Loucy (cell line): ENCODE data around the gene LDLRAD4.

Experiments
- H2AFZ ChIP-seq: fragments of 200-600 bp; sonication (generic); 2 replicates; pipeline ENCODE4 v1.6.0; 2016; ENCODE audit warnings: antibody characterized with exemption, mild to moderate bottlenecking, low read length, moderate library complexity
- H3F3A ChIP-seq: fragments of 200-600 bp; 2 replicates; pipeline ENCODE4 v1.6.0; 2016; ENCODE audit warnings: antibody characterized with exemption, low read depth, mild to moderate bottlenecking
- H3K27me3 ChIP-seq: fragments of 200-600 bp; sonication (generic); 2 replicates; pipeline ENCODE4 v1.6.1; 2014; ENCODE audit warnings: low read length, mild to moderate bottlenecking; ENCODE audit not compliant: insufficient read depth, poor library complexity, severe bottlenecking
- H3K36me3 ChIP-seq: fragments of 200-600 bp; sonication (generic); 2 replicates; pipeline ENCODE4 v1.6.1; 2016; ENCODE audit warnings: low read length; ENCODE audit not compliant: insufficient read depth
- H3K4me1 ChIP-seq: fragments of 200-600 bp; sonication (generic); 2 replicates; pipeline ENCODE4 v1.5.1; 2014; ENCODE audit warnings: low read length, mild to moderate bottlenecking; ENCODE audit not compliant: insufficient read depth, poor library complexity, severe bottlenecking
- H3K4me2 ChIP-seq: fragments of 200-600 bp; sonication (generic); 2 replicates; pipeline ENCODE4 v1.6.0; 2014; ENCODE audit warnings: antibody characterized with exemption, low read length, low read depth, mild to moderate bottlenecking; ENCODE audit not compliant: poor library complexity, severe bottlenecking
- H3K4me3 ChIP-seq: fragments of 200-600 bp; sonication (generic); 2 replicates; pipeline ENCODE4 v1.5.1; 2014; ENCODE audit warnings: low read length, mild to moderate bottlenecking, mixed read lengths; ENCODE audit not compliant: poor library complexity, severe bottlenecking
- H3K79me2 ChIP-seq: fragments of 200-600 bp; sonication (generic); 2 replicates; pipeline ENCODE4 v1.6.1; 2014; ENCODE audit warnings: low read length; ENCODE audit not compliant: insufficient read depth
- H3K9ac ChIP-seq: fragments of 200-600 bp; sonication (generic); 2 replicates; pipeline ENCODE4 v1.6.0; 2014; ENCODE audit warnings: mild to moderate bottlenecking, low read depth, low read length, moderate library complexity; ENCODE audit not compliant: poor library complexity, severe bottlenecking
- H3K9me2 ChIP-seq: fragments of 200-600 bp; sonication (generic); replicated peaks from 2 replicates; pipeline ENCODE4 v1.6.1; 2016; ENCODE audit warnings: low read depth, low read length, mixed read lengths
- H3K9me3 ChIP-seq: fragments of 200-600 bp; sonication (generic); 2 replicates; pipeline ENCODE4 v1.6.1; 2014; ENCODE audit warnings: mild to moderate bottlenecking, antibody characterized with exemption, low read length, low read depth; ENCODE audit not compliant: insufficient read depth
- H4K20me1 ChIP-seq: fragments of 200-600 bp; sonication (generic); 2 replicates; pipeline ENCODE4 v1.6.0; 2014; ENCODE audit warnings: antibody characterized with exemption, low read length, mild to moderate bottlenecking; ENCODE audit not compliant: insufficient read depth, poor library complexity, severe bottlenecking
- EZH2phosphoT487 ChIP-seq: fragments of 200-600 bp; IDR thresholded peaks from 2 replicates; pipeline ENCODE4 v1.6.1; 2018; ENCODE audit warnings: antibody characterized with exemption, mild to moderate bottlenecking, moderate library complexity, borderline replicate concordance
- TF ChIP-seq, protein P1 (sequence below): fragments of 200-600 bp; sonication (generic); conservative IDR thresholded peaks from 2 replicates; pipeline ENCODE4 v1.5.1; 2014; ENCODE audit warnings: mild to moderate bottlenecking, antibody characterized with exemption, low read length

LDLRAD4 gene

DNA sequence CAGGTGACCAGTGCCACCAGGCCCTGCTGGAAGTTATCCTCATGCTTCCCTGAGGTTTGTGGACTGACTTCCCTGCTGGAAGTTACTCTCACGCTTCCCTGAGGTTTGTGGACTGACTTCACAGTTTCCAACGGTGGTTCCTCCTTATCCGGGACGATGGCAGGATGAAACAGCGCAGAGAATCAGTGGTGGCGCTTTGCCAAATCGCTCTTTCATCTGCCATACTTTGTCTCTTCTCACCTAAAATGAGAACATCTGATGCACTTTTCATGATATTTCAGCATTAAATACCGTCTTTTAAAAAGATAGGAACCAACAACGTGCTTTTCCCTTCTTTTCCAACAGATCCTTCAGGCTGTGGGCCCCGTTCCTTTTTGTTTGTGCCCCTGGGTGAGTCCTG is 183.3 kb downstream of the LDLRAD4 start:
- Histone ChIP-seq H3K4me2 (peak overlapping the region; percentile 42), H3K9me3 (no peaks in the 10 kb centered on the region), H3K27me3 (no peaks in the 10 kb centered on the region), H3K9me2 (no peaks in the 10 kb centered on the region), H3K4me3 (no peak overlapping the region), H2AFZ (peak overlapping the region; percentile 42; the same call in 1 of the 2 replicates), H3K79me2 (no peaks in the 10 kb centered on the region), H4K20me1 (no peaks in the 10 kb centered on the region), H3K4me1 (peaks cover 37% of the 10 kb centered on the region), H3K9ac (peak overlapping the region; percentile 47), H3F3A (no peaks in the 10 kb centered on the region), H3K36me3 (0 out of 2 replicates have a peak, but pooled peaks cover 2% of the 10 kb centered on the region)
- no peak for TF ChIP-seq EZH2phosphoT487
- TF ChIP-seq, protein P1, sequence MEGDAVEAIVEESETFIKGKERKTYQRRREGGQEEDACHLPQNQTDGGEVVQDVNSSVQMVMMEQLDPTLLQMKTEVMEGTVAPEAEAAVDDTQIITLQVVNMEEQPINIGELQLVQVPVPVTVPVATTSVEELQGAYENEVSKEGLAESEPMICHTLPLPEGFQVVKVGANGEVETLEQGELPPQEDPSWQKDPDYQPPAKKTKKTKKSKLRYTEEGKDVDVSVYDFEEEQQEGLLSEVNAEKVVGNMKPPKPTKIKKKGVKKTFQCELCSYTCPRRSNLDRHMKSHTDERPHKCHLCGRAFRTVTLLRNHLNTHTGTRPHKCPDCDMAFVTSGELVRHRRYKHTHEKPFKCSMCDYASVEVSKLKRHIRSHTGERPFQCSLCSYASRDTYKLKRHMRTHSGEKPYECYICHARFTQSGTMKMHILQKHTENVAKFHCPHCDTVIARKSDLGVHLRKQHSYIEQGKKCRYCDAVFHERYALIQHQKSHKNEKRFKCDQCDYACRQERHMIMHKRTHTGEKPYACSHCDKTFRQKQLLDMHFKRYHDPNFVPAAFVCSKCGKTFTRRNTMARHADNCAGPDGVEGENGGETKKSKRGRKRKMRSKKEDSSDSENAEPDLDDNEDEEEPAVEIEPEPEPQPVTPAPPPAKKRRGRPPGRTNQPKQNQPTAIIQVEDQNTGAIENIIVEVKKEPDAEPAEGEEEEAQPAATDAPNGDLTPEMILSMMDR: no peak

DNA sequence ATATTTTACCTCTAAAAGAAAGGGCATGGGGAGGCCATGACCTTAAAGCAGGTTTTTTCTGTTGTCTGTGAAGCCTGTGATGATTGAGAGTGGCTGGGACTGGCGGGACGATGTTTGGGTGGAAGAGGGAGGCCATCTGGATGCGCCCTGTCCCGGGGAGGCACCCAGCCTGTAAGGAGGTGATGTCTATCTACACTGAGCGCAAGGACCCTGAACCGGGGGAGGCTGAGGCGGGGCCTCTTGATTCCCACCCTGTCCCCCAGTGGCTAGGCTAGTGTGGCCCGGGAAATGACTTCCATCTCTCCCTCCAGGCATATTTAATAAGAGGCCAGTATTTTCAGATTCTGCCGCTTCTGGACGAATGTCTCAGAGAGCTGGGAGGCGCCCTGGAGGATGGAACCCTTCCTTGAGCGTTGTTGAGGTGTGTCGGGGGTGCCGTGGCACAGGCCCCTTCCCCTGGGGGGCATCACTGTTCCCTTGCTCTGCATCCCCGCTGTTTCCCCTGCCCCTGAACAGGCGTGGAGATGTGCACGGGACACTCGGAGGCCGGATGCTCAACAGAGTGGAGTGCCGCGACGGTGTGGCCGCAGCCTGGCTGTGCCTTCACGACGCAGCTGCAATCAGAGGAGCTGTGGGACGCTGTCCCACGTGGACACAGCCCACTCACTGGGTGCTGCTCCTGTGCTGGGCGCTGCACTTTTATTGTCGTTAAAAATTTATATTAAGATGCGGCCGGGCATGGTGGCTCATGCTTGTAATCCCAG is 185.4 kb downstream of the LDLRAD4 start:
- TF ChIP-seq, protein P1: no peak
- TF ChIP-seq EZH2phosphoT487: no peak
- H3K9me2 ChIP-seq: no peaks in the 10 kb centered on the region
- H3K27me3 ChIP-seq: no peaks in the 10 kb centered on the region
- no peaks in the 10 kb centered on the region for H3F3A ChIP-seq
- H3K4me2 ChIP-seq: no peak overlapping the region
- no peaks in the 10 kb centered on the region for H3K9me3 ChIP-seq
- H3K4me1 ChIP-seq: peaks cover 41% of the 10 kb centered on the region
- H4K20me1 ChIP-seq: no peaks in the 10 kb centered on the region
- H3K36me3 ChIP-seq: no peaks in the 10 kb centered on the region
- no peaks in the 10 kb centered on the region for H3K79me2 ChIP-seq
- H2AFZ ChIP-seq: no peak overlapping the region
- H3K9ac ChIP-seq: no peak overlapping the region
- H3K4me3 ChIP-seq: no peak overlapping the region

DNA sequence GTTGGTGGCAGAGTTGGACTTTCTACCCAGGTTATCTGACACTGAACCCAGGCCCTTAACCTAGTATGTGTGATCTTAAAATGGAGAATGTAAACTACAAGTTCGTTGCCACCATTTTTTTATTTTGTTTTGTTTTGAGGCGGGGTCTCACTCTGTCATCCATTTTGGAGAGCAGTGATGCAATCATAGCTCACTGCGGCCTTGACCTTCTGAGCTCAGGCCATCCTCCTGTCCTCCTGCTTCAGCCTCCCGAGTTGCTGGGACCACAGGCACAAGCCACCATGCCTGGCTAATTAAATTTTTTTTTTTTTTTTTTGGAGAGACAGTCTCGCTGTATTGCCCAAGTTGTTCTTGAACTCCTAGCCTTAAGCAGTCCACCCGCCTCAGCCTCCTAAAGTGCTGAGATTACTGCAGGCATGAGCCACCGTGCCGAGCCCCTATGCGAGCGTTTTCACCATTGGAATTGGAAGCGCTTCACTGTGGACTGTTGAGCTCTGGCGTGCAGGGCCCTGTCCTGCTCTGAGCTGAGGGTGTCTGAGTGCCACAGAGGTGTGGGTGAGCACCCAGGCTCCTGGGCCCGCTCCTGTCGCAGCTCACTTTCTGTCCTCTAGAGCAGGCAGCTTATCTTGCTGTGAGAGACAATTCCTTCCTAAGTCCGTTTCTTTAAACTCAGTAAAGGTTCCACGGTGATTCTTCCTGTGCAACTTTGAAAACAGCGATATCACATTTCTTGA is 186.9 kb downstream of the LDLRAD4 start:
- H3K79me2 ChIP-seq: no peaks in the 10 kb centered on the region
- no peaks in the 10 kb centered on the region for H3K36me3 ChIP-seq
- no peaks in the 10 kb centered on the region for H3K9me3 ChIP-seq
- no peak overlapping the region for H2AFZ ChIP-seq
- no peaks in the 10 kb centered on the region for H3F3A ChIP-seq
- no peaks in the 10 kb centered on the region for H4K20me1 ChIP-seq
- H3K9ac ChIP-seq: no peak overlapping the region
- no peaks in the 10 kb centered on the region for H3K27me3 ChIP-seq
- peaks cover 44% of the 10 kb centered on the region for H3K4me1 ChIP-seq
- H3K4me3 ChIP-seq: no peak overlapping the region
- H3K9me2 ChIP-seq: no peaks in the 10 kb centered on the region
- TF ChIP-seq, protein P1: no peak
- H3K4me2 ChIP-seq: no peak overlapping the region
